Mucosa of descending colon (tissue), 3 donors: ENCODE data around the gene PAK5. TPM values are rescaled to one million over a fixed set of nuclear protein-coding genes. Genes with fewer than 3 reads are reported as not detected.

Experiments
- ATAC-seq: fragments of 200-7000 bp; cut with Tn5 transposase; one replicate; pipeline ENCODE4 v1.9.1; 2020; ENCODE audit warnings: mild to moderate bottlenecking, moderate library complexity
- DNase-seq, 3 donors: peaks; one replicate each; pipeline ENCODE4 v3.0.0-alpha.2; 2020
- H3K36me3 ChIP-seq: fragments of 200-600 bp; one replicate; pipeline ENCODE4 v1.8.0; 2021; ENCODE audit warnings: low read depth, mild to moderate bottlenecking
- H3K4me1 ChIP-seq: fragments of 200-600 bp; one replicate; pipeline ENCODE4 v1.8.0; 2021; ENCODE audit warnings: low read depth, mild to moderate bottlenecking
- H3K4me3 ChIP-seq: fragments of 200-600 bp; one replicate; pipeline ENCODE4 v1.8.0; 2021; ENCODE audit warnings: mild to moderate bottlenecking
- H3K9me3 ChIP-seq: fragments of 200-600 bp; one replicate; pipeline ENCODE4 v1.8.0; 2021; ENCODE audit warnings: mild to moderate bottlenecking
- CTCF ChIP-seq: fragments of 200-600 bp; IDR thresholded peaks from one replicate; pipeline ENCODE4 v1.8.0; 2022; ENCODE audit warnings: antibody characterized with exemption, mild to moderate bottlenecking
- intact Hi-C, 2 donors: fragments of 100-400 bp; cut with DNase I in 1 of 2; cut with micrococcal nuclease in 1 of 2; formaldehyde crosslinking; loops; one replicate each; pipeline versions ENCODE4 v1.11.0 to v1.11.1; 2022; cut with DNase I, micrococcal nuclease
- total RNA-seq, 3 donors: library from RNA; stranded (reverse); fragmentation: NEBNext Ultra II Directional in 2 of 3; extraction: Animal tissue kit (Norgen Biotek cat#: 25700) in 2 of 3; gene quantifications; one replicate each; pipeline versions ENCODE4 v1.2.1 to v1.2.4, GENCODE V29; 2021 to 2023
- donor health status: DM: no; HTN: no; CAD: no; lungs with moderate emphysema.
- donor health status: DM: no; HTN: no; CAD: no.
- donor health status: DM: no; HTN: yes; CAD: no.

Gene PAK5
- total RNA-seq, 3 donors from 2014 or later = 0.06 to 0.13 TPM; not detected in 1

DNA sequence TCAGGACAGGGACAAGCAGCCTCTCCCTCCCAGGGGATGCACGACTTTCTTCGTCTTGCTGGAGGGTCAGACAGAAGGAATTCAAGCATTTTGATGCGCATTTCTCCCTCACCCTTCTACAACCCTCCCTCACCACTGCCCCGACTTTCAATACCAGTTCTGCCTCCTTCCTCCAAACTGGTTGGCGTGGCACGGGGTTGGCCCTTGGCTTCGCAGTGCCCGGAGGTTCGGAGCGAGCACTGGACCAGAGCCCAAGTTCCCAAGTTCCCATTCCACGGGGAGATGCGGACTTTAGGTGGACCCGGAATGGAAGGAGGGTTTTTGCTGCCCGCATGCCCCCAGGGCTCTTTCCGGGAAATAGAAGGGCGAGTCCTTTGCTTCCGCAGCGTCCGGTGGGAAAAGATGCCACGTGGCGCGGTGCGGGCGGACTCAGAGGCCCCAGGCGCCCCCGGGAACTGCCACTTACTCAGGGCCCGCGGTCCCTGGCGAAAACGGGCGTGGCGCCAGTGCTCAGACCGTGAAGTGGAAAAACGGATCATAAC is 332.5 kb downstream of the PAK5 start:
- Histone ChIP-seq H3K4me1 (peaks cover 4% of the 10 kb centered on the region), H3K9me3 (no peaks in the 10 kb centered on the region), H3K4me3 (no peak overlapping the region), H3K36me3 (no peaks in the 10 kb centered on the region)
- DNase-seq = no peak
- no peak for TF ChIP-seq CTCF
- no peak for ATAC-seq
- intact Hi-C loops = no loop called here

DNA sequence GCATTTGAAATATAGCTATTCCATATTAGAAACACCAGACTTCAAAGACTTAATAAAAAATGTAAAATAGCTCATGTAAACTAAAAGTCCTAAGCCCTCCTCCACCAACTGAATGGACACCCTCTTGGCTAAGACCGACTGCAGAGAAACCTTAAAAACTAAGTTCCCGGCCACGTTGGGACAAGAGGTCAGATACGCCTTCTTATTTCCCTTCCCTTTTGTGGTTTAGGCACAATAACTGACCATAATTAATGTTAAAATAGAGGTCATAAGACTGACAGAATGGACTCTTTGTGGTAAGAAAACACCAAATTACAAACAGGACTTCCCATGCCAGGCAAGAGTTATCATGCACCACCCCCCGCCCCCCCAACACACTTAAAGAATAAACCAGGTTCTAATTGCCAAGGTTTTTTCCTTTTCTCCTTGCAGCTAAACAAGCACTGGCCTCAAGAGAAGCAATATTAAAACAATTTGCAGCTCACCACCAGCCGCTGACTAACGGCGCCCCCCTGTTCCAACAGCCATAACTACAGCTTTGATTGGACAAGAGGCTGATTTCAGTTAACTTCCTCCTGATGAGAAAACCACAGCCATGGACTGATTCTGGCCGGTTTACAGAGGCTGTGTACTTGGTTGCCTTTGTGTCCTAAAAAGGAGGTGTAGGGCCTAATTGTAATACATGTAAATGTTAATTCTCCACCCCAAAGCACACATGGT is 335.2 kb downstream of the PAK5 start:
- Histone ChIP-seq H3K9me3 (no peaks in the 10 kb centered on the region), H3K4me3 (no peak overlapping the region), H3K4me1 (peaks cover 8% of the 10 kb centered on the region), H3K36me3 (no peaks in the 10 kb centered on the region)
- DNase-seq = peak in 1 of 3 donors; percentile 14
- TF ChIP-seq CTCF = no peak
- intact Hi-C loops = no loop called here
- no peak for ATAC-seq

DNA sequence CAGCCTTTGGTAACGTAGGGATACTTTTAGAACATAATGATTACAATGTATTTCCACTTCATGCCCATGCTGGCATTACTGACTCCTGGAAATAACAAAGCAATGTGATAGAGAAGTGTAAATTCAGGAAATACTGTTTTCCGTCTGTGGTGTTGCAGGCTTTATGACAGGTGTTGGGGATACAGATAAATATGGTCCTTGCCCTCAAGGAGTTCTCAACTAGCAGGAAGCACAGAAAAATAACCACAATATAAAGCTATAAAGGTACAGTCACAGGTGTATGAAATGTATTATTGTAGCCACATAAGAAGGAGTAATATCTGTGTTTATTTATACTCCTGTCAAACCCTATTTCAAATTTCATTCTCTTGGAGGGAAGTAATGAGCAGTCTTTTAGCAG is 337.4 kb downstream of the PAK5 start:
- no peak overlapping the region for H3K4me3 ChIP-seq
- TF ChIP-seq CTCF = no peak
- H3K36me3 ChIP-seq = no peaks in the 10 kb centered on the region
- H3K4me1 ChIP-seq = peaks cover 8% of the 10 kb centered on the region
- peak; percentile 82 for ATAC-seq
- no peaks in the 10 kb centered on the region for H3K9me3 ChIP-seq
- intact Hi-C loops = no loop called here
- no peak for DNase-seq

DNA sequence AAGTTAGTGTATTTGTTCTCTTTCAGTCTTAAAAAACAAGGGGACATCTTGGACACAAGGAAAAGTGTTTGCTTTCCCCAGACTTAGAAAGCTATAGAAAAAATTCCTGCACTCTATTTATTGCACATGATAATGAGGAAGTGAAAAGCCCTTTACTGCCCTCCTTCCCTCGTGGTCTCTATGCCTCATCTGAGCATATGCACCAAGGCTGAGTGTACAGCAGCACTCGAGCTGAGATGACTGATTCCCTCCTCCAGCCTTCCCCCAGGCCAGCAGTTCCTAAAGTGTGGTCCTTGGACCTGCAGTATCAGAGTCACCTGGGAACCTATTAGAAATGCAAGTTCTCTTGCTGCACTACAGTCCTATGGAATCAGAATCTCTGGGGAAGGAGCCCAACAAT is 338.8 kb downstream of the PAK5 start:
- ATAC-seq (peak; percentile 74), DNase-seq (peak in 1 of 3 donors; percentile 18)

DNA sequence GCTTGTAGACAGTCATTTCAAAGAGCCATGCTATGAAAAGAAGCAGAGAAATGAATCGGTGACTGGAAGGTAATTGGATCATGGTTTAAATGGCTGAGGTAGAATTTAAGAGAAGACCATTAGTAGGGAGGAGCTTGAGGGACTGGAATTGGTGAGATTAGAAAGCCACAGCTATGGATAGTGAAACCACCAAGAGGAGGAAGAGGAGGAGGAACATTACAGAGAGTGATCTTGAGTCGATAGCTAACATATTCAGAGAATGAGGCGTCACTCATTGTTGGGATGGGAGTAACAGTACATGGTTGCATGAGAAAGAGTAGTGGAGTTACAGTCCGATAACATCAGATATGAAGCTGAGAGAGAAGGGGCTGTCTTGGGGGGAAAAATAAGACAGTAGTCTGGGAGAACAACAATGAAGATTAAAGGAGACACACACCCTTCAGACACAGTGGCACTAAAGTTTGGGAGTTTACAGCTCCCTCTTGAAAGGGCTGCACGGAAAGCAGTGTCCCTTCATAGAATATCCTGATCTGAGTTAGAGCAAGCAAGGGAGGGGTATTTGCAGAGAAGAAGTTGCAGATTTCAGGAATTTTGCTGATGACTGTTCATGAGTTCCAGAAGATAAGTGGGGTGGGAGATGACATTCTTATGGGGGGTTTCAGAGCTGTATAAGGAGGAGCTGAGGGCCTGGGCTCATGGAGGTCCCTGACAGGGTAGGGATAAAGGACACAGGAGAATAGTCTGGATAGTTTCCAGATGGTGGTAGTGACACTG is 339.6 kb downstream of the PAK5 start:
- H3K4me3 ChIP-seq = no peak overlapping the region
- TF ChIP-seq CTCF = no peak
- no peak for DNase-seq
- no peaks in the 10 kb centered on the region for H3K36me3 ChIP-seq
- H3K4me1 ChIP-seq = peaks cover 8% of the 10 kb centered on the region
- H3K9me3 ChIP-seq = no peaks in the 10 kb centered on the region
- no peak for ATAC-seq
- intact Hi-C loops = no loop called here

More for the DNA sequence above, 338.8 kb downstream of the PAK5 start:
- H3K4me1 ChIP-seq = peaks cover 8% of the 10 kb centered on the region
- intact Hi-C loops = no loop called here
- no peak overlapping the region for H3K4me3 ChIP-seq
- no peak for TF ChIP-seq CTCF
- no peaks in the 10 kb centered on the region for H3K36me3 ChIP-seq
- no peaks in the 10 kb centered on the region for H3K9me3 ChIP-seq
